Thoracic aorta (tissue), 2 donors: Measurements from ENCODE around the gene KCNE5. TPM values are rescaled to one million over a fixed set of nuclear protein-coding genes. Genes with fewer than 3 reads are reported as not detected.

Experiments used
- ATAC-seq: fragments of 150-250 bp; one replicate; pipeline ENCODE4 v1.8.0; 2017; ENCODE audit warnings: low read depth; ENCODE audit not compliant: insufficient number of reproducible peaks, low FRiP score
- DNase-seq: peaks from one replicate; pipeline ENCODE4 v3.0.0-alpha.2; 2020; ENCODE audit warnings: low spot score
- H3K27ac ChIP-seq, 2 donors: fragments of 200-600 bp; sonication (generic); 1 replicate in 1 of 2; 2 replicates in 1 of 2; pipeline ENCODE4 v1.5.1; 2016; ENCODE audit warnings: mild to moderate bottlenecking in 2 of 2, moderate library complexity in 2 of 2
- H3K27me3 ChIP-seq: fragments of 200-600 bp; sonication (generic); replicated peaks from 2 replicates; pipeline ENCODE4 v1.6.0; 2016; ENCODE audit warnings: mild to moderate bottlenecking; ENCODE audit not compliant: insufficient read depth
- H3K36me3 ChIP-seq: fragments of 200-600 bp; sonication (generic); one replicate; pipeline ENCODE4 v1.5.1; 2016
- H3K4me1 ChIP-seq, 2 donors: fragments of 200-600 bp; sonication (generic); 1 replicate in 1 of 2; 2 replicates in 1 of 2; pipeline versions ENCODE4 v1.5.1 to v1.6.0; 2016; ENCODE audit warnings: low read depth in 2 of 2, mild to moderate bottlenecking in 1 of 2; ENCODE audit not compliant: control insufficient read depth in 1 of 2
- H3K4me3 ChIP-seq: fragments of 200-600 bp; sonication (generic); 2 replicates; pipeline ENCODE4 v1.5.1; 2016; ENCODE audit warnings: mild to moderate bottlenecking
- H3K9me3 ChIP-seq: fragments of 200-600 bp; sonication (generic); 2 replicates; pipeline ENCODE4 v1.5.1; 2016
- CTCF ChIP-seq: fragments of 200-600 bp; sonication (generic); IDR thresholded peaks from one replicate; pipeline ENCODE4 v1.5.1; 2019; ENCODE audit warnings: antibody characterized with exemption
- total RNA-seq, 2 donors: library from RNA; depleted of rRNA; stranded (reverse); fragments of >200 nt; gene quantifications; one replicate each; pipeline versions ENCODE4 v1.1.0 to v1.2.3, GENCODE V29; 2016

Gene KCNE5
- total RNA-seq, 2 donors from 2014 or later: 1.3 TPM; not detected in 1

- Histone ChIP-seq H3K9me3 (no peaks in the 10 kb centered on the region), H3K4me3 (no peak overlapping the region), H3K36me3 (no peaks in the 10 kb centered on the region), H3K27ac (no peak overlapping the region), H3K4me1 (no peaks in the 10 kb centered on the region), H3K27me3 (no peaks in the 10 kb centered on the region)
- no peak for ATAC-seq
- no peak for TF ChIP-seq CTCF
- DNase-seq: no peak
Measured at GRCh38 chrX:109601486-109601885, 23.5 kb downstream of the KCNE5 start.

- TF ChIP-seq CTCF: no peak
Measured at GRCh38 chrX:109600237-109600651, 24.7 kb downstream of the KCNE5 start.

GRCh38 chrX:109596015-109596414 is 29.0 kb downstream of the KCNE5 start:
- Histone ChIP-seq H3K36me3 (no peaks in the 10 kb centered on the region), H3K4me3 (no peak overlapping the region), H3K27ac (no peak overlapping the region), H3K4me1 (no peaks in the 10 kb centered on the region), H3K9me3 (no peaks in the 10 kb centered on the region), H3K27me3 (no peaks in the 10 kb centered on the region)
- ATAC-seq (no peak), DNase-seq (no peak)
- TF ChIP-seq CTCF: no peak

More at GRCh38 chrX:109600237-109600651, 24.7 kb downstream of the KCNE5 start:
- Histone ChIP-seq H3K9me3 (no peaks in the 10 kb centered on the region), H3K27ac (no peak overlapping the region), H3K4me3 (no peak overlapping the region), H3K4me1 (no peaks in the 10 kb centered on the region), H3K27me3 (no peaks in the 10 kb centered on the region), H3K36me3 (no peaks in the 10 kb centered on the region)
- no peak for ATAC-seq
- no peak for DNase-seq

GRCh38 chrX:109590176-109590575 is 34.8 kb downstream of the KCNE5 start:
- TF ChIP-seq CTCF: no peak
- no peak overlapping the region for H3K4me3 ChIP-seq
- DNase-seq: no peak
- H3K27ac ChIP-seq: no peak overlapping the region
- H3K9me3 ChIP-seq: no peaks in the 10 kb centered on the region
- ATAC-seq: no peak
- H3K27me3 ChIP-seq: no peaks in the 10 kb centered on the region
- H3K4me1 ChIP-seq: no peaks in the 10 kb centered on the region
- H3K36me3 ChIP-seq: no peaks in the 10 kb centered on the region

GRCh38 chrX:109585488-109585887 is 39.5 kb downstream of the KCNE5 start:
- H3K9me3 ChIP-seq: no peaks in the 10 kb centered on the region
- no peak overlapping the region for H3K4me3 ChIP-seq
- no peak for TF ChIP-seq CTCF
- DNase-seq (no peak), ATAC-seq (no peak)
- no peaks in the 10 kb centered on the region for H3K36me3 ChIP-seq
- no peaks in the 10 kb centered on the region for H3K27me3 ChIP-seq
- no peaks in the 10 kb centered on the region for H3K4me1 ChIP-seq
- no peak overlapping the region for H3K27ac ChIP-seq
